Upper lobe of right lung (tissue), 1 donor: ENCODE results near the gene MTCL1. TPM values are rescaled to one million over a fixed set of nuclear protein-coding genes. Genes with fewer than 3 reads are reported as not detected.

ENCODE experiments used
- ATAC-seq: fragments of 200-7000 bp; cut with Tn5 transposase; one replicate; pipeline ENCODE4 v1.9.1; 2020; ENCODE audit warnings: mild to moderate bottlenecking, moderate library complexity
- DNase-seq: peaks from one replicate; pipeline ENCODE4 v3.0.0-alpha.2; 2020
- H3K27ac ChIP-seq: fragments of 200-600 bp; one replicate; pipeline ENCODE4 v1.8.0; 2022
- H3K27me3 ChIP-seq: fragments of 200-600 bp; one replicate; pipeline ENCODE4 v1.8.0; 2022; ENCODE audit warnings: mild to moderate bottlenecking
- H3K36me3 ChIP-seq: fragments of 200-600 bp; one replicate; pipeline ENCODE4 v1.8.0; 2022
- H3K4me1 ChIP-seq: fragments of 200-600 bp; one replicate; pipeline ENCODE4 v1.8.0; 2022
- H3K4me3 ChIP-seq: fragments of 200-600 bp; one replicate; pipeline ENCODE4 v1.8.0; 2022; ENCODE audit warnings: mild to moderate bottlenecking
- H3K9me3 ChIP-seq: fragments of 200-600 bp; one replicate; pipeline ENCODE4 v1.8.0; 2022
- CTCF ChIP-seq: fragments of 200-600 bp; IDR thresholded peaks from one replicate; pipeline ENCODE4 v1.8.0; 2022; ENCODE audit warnings: antibody characterized with exemption
- intact Hi-C: fragments of 100-400 bp; cut with DNase I; formaldehyde crosslinking; loops from one replicate; pipeline ENCODE4 v1.11.0; 2022
- total RNA-seq: library from RNA; stranded (reverse); fragmentation: NEBNext Ultra II Directional; extraction: Animal tissue kit (Norgen Biotek cat#: 25700); gene quantifications from one replicate; pipeline ENCODE4 v1.2.1, GENCODE V29; 2021
- donor health status: DM: no; HTN: yes; CAD: no; lungs with severe emphysema.

MTCL1 gene
- total RNA-seq, 1 donor from 2014 or later, result 10.1 TPM

- H3K9me3 ChIP-seq, result no peaks in the 10 kb centered on the region
- ATAC-seq (no peak), DNase-seq (no peak)
- H3K27ac ChIP-seq, result no peak overlapping the region
- H3K27me3 ChIP-seq, result no peaks in the 10 kb centered on the region
- no peak for TF ChIP-seq CTCF
- no peaks in the 10 kb centered on the region for H3K36me3 ChIP-seq
- H3K4me3 ChIP-seq, result no peak overlapping the region
- peaks cover 3% of the 10 kb centered on the region for H3K4me1 ChIP-seq
- intact Hi-C loops, result no loop called here
These were observed 96.8 kb downstream of the MTCL1 start for GRCh38 chr18:8802017-8802672.

- ATAC-seq, result no peak
These were observed 97.9 kb downstream of the MTCL1 start for GRCh38 chr18:8803063-8803795.

DNA sequence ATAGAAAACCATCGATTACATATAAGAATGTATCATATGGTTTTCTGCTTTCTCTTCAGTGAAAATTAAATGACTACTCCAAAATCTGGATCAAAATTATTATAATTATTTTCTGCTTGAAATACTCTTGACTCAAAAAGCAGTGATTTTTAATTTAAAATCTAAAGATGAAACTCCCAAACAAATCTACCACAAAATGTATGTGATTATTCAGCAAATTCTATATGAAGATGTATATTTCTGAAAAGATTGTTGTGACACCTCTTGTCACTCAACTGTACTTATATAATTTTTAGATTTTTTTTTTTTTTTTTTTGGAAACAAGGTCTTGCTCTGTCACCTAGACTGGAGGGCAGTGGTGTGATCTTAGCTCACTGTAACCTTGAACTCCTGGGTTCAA lies 98.6 kb downstream of the MTCL1 start:
- Histone ChIP-seq H3K4me1 (peaks cover 3% of the 10 kb centered on the region), H3K36me3 (no peaks in the 10 kb centered on the region), H3K27me3 (no peaks in the 10 kb centered on the region), H3K4me3 (no peak overlapping the region), H3K9me3 (no peaks in the 10 kb centered on the region), H3K27ac (no peak overlapping the region)
- no peak for DNase-seq
- no peak for ATAC-seq
- no peak for TF ChIP-seq CTCF
- intact Hi-C loops, result no loop called here

More at GRCh38 chr18:8803063-8803795, 97.9 kb downstream of the MTCL1 start:
- Histone ChIP-seq H3K27me3 (no peaks in the 10 kb centered on the region), H3K4me1 (peaks cover 3% of the 10 kb centered on the region), H3K9me3 (no peaks in the 10 kb centered on the region), H3K27ac (no peak overlapping the region), H3K36me3 (no peaks in the 10 kb centered on the region), H3K4me3 (no peak overlapping the region)
- DNase-seq, result no peak
- TF ChIP-seq CTCF, result no peak
- intact Hi-C loops, result no loop called here

DNA sequence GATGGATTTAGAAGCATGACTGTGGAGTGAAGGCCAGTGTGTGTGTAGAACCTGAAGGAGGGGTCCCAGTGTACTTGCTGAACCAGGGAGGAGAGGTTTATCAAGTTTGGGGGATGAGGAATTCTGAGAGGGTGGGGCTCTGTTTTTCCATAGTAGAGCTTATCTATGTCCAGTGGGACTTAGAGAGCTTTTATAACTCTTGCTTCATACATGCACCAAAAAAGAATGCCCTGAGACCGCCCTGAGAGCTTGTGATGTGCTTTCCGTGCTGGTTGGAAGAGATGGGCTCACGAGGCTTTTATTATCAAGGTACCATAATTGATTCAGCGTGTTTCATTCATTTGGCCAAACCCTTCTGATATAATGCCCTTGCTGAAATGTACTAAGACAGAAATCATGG lies 100.2 kb downstream of the MTCL1 start:
- Histone ChIP-seq H3K27me3 (no peaks in the 10 kb centered on the region), H3K9me3 (no peaks in the 10 kb centered on the region), H3K4me3 (no peak overlapping the region), H3K27ac (no peak overlapping the region), H3K4me1 (no peaks in the 10 kb centered on the region), H3K36me3 (no peaks in the 10 kb centered on the region)
- intact Hi-C loops, result no loop called here
- TF ChIP-seq CTCF, result no peak
- no peak for DNase-seq
- ATAC-seq, result no peak

DNA sequence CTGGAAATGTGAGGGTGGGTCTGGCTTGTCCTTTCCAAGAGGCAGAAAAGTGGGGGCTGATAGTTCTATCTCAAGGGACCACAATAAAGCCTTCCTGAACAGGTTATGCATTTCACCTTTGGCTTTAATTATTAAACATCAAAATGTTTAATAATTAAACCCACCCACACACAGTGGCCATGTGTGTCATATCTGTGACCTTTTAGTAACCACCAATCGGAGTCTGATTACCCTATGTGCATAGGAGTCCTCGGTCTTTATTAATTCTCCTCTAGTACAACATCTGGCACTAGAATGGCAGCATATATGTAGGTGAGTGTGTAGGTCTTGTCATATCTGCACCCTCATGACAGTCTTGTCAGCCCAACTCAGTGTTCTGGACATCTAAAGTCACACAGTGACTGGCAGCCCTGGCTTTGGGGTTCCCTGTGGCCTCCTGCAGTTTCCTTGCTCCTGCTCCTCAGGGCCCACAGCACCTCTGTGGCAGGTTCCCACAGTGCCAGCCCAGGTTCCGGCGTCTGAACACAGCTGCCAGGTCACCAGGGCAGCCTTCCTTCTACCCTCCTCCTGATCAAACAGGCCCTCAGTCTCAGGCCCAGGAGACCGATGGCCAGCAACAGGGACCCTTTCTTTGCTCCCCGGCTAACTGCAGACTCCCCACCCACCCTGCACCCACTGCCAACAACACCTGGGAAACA lies 100.9 kb downstream of the MTCL1 start:
- Histone ChIP-seq H3K4me3 (no peak overlapping the region), H3K27me3 (no peaks in the 10 kb centered on the region), H3K27ac (no peak overlapping the region), H3K36me3 (no peaks in the 10 kb centered on the region), H3K9me3 (no peaks in the 10 kb centered on the region), H3K4me1 (no peaks in the 10 kb centered on the region)
- no peak for ATAC-seq
- intact Hi-C loops, result no loop called here
- no peak for TF ChIP-seq CTCF
- DNase-seq, result no peak
